H9 (cell line): Measurements from ENCODE around the gene TNRC18. TPM values are rescaled to one million over a fixed set of nuclear protein-coding genes. Genes with fewer than 3 reads are reported as not detected.
"Not testable (repeated sequence)": the region's sequence is repeated elsewhere in the genome, so short reads cannot be mapped to it uniquely, and the experiment has no call there.

Source experiments
- DNase-seq: peaks from one replicate; pipeline ENCODE4 v3.0.0-alpha.2; 2017
- H2AFZ ChIP-seq: one replicate; pipeline ENCODE4 v1.6.1; 2013; ENCODE audit warnings: mild to moderate bottlenecking, low read length, control low read depth, moderate library complexity
- H2AK5ac ChIP-seq: 2 replicates; pipeline ENCODE4 v1.6.1; 2013; ENCODE audit warnings: low read length, control low read depth, mixed read lengths; ENCODE audit not compliant: insufficient read length
- H2BK120ac ChIP-seq: one replicate; pipeline ENCODE4 v1.6.1; 2013; ENCODE audit warnings: low read depth, mild to moderate bottlenecking, low read length, control low read depth, inconsistent platforms; ENCODE audit not compliant: poor library complexity, severe bottlenecking
- H2BK12ac ChIP-seq: 2 replicates; pipeline ENCODE4 v1.6.1; 2013; ENCODE audit warnings: low read length, control low read depth, mixed read lengths, low read depth; ENCODE audit not compliant: insufficient read length
- H2BK15ac ChIP-seq: 2 replicates; pipeline ENCODE4 v1.6.1; 2013; ENCODE audit warnings: low read depth, low read length, control low read depth
- H2BK20ac ChIP-seq: one replicate; pipeline ENCODE4 v1.6.1; 2013; ENCODE audit warnings: low read depth, mild to moderate bottlenecking, low read length, control low read depth, inconsistent platforms; ENCODE audit not compliant: poor library complexity, severe bottlenecking
- H2BK5ac ChIP-seq: 2 replicates; pipeline ENCODE4 v1.6.1; 2013; ENCODE audit warnings: low read length, control low read depth, mixed read lengths; ENCODE audit not compliant: insufficient read length
- H3K14ac ChIP-seq: 2 replicates; pipeline ENCODE4 v1.6.1; 2013; ENCODE audit warnings: low read length, control low read depth; ENCODE audit not compliant: insufficient read depth
- H3K18ac ChIP-seq: 2 replicates; pipeline ENCODE4 v1.6.1; 2013; ENCODE audit warnings: low read depth, mild to moderate bottlenecking, mixed read lengths, low read length, control low read depth; ENCODE audit not compliant: insufficient read length
- H3K23ac ChIP-seq: 2 replicates; pipeline ENCODE4 v1.6.1; 2013; ENCODE audit warnings: low read length, control low read depth, mixed read lengths, low read depth; ENCODE audit not compliant: insufficient read length
- H3K23me2 ChIP-seq: 2 replicates; pipeline ENCODE4 v1.6.1; 2013; ENCODE audit warnings: low read depth, mild to moderate bottlenecking, mixed read lengths, low read length, control low read depth; ENCODE audit not compliant: insufficient read length, poor library complexity, severe bottlenecking
- H3K27ac ChIP-seq: 2 replicates; pipeline ENCODE4 v1.5.1; 2013; ENCODE audit warnings: low read length, control low read depth, mixed read lengths, low read depth; ENCODE audit not compliant: insufficient read length
- H3K27me3 ChIP-seq: 2 replicates; pipeline ENCODE4 v1.6.1; 2013; ENCODE audit warnings: low read length, control low read depth, inconsistent platforms; ENCODE audit not compliant: insufficient read depth
- H3K4ac ChIP-seq: 2 replicates; pipeline ENCODE4 v1.6.1; 2013; ENCODE audit warnings: low read depth, mild to moderate bottlenecking, control low read depth, inconsistent platforms, low read length, moderate library complexity
- H3K4me1 ChIP-seq: 2 replicates; pipeline ENCODE4 v1.6.1; 2013; ENCODE audit warnings: low read length, control low read depth, inconsistent platforms; ENCODE audit not compliant: insufficient read depth
- H3K4me2 ChIP-seq: 2 replicates; pipeline ENCODE4 v1.6.1; 2013; ENCODE audit warnings: low read length, control low read depth, mixed read lengths; ENCODE audit not compliant: insufficient read length, insufficient read depth
- H3K56ac ChIP-seq: 2 replicates; pipeline ENCODE4 v1.6.1; 2013; ENCODE audit warnings: low read depth, mild to moderate bottlenecking, mixed read lengths, low read length, control low read depth; ENCODE audit not compliant: insufficient read length
- H3K79me1 ChIP-seq: 2 replicates; pipeline ENCODE4 v1.6.1; 2013; ENCODE audit warnings: low read depth, mild to moderate bottlenecking, moderate library complexity, low read length, control low read depth, inconsistent platforms; ENCODE audit not compliant: insufficient read depth, poor library complexity, severe bottlenecking
- H3K79me2 ChIP-seq: 2 replicates; pipeline ENCODE4 v1.6.1; 2013; ENCODE audit warnings: low read length, control low read depth, inconsistent platforms; ENCODE audit not compliant: insufficient read depth
- H3K9ac ChIP-seq: 2 replicates; pipeline ENCODE4 v1.6.1; 2013; ENCODE audit warnings: low read length, control low read depth, mixed read lengths; ENCODE audit not compliant: insufficient read length; ENCODE audit errors: extremely low read depth
- H3K9me3 ChIP-seq: one replicate; pipeline ENCODE4 v1.6.1; 2013; ENCODE audit warnings: low read depth, low read length, inconsistent platforms; ENCODE audit not compliant: control insufficient read depth
- H3T11ph ChIP-seq: one replicate; pipeline ENCODE4 v1.6.1; 2013; ENCODE audit warnings: mild to moderate bottlenecking, low read length, control low read depth, inconsistent platforms
- H4K20me1 ChIP-seq: one replicate; pipeline ENCODE4 v1.6.1; 2013; ENCODE audit not compliant: control insufficient read depth, insufficient read length, insufficient read depth
- H4K5ac ChIP-seq: 2 replicates; pipeline ENCODE4 v1.6.1; 2013; ENCODE audit warnings: low read depth, mild to moderate bottlenecking, mixed read lengths, low read length, control low read depth; ENCODE audit not compliant: insufficient read length
- H4K8ac ChIP-seq: replicated peaks from 2 replicates; pipeline ENCODE4 v1.6.1; 2013; ENCODE audit warnings: low read length, control low read depth, mixed read lengths, low read depth; ENCODE audit not compliant: insufficient read length
- H4K91ac ChIP-seq: 2 replicates; pipeline ENCODE4 v1.6.1; 2013; ENCODE audit warnings: low read depth, mild to moderate bottlenecking, moderate library complexity, mixed read lengths, low read length, control low read depth; ENCODE audit not compliant: insufficient read length
- H3K27ac Mint-ChIP-seq, 3 experiments: 2 replicates in 2 of 3; 3 replicates in 1 of 3; pipeline ENCODE4 v1.8.0; 2020 to 2021; ENCODE audit warnings: mixed read lengths in 3 of 3, mild to moderate bottlenecking in 1 of 3, moderate library complexity in 1 of 3
- H3K27me3 Mint-ChIP-seq: 2 replicates; pipeline ENCODE4 v1.8.0; 2021; ENCODE audit warnings: low read depth, mild to moderate bottlenecking, moderate library complexity, mixed read lengths
- H3K36me3 Mint-ChIP-seq, 3 experiments: 2 replicates in 2 of 3; 3 replicates in 1 of 3; pipeline ENCODE4 v1.8.0; 2020 to 2021; ENCODE audit warnings: low read depth in 3 of 3, mixed read lengths in 3 of 3; ENCODE audit not compliant: insufficient read depth in 1 of 3
- H3K4me1 Mint-ChIP-seq, 2 experiments: 2 replicates each; pipeline ENCODE4 v1.8.0; 2020; ENCODE audit warnings: mixed read lengths in 2 of 2
- H3K4me3 Mint-ChIP-seq, 2 experiments: 2 replicates in 1 of 2; 3 replicates in 1 of 2; pipeline ENCODE4 v1.8.0; 2020 to 2021; ENCODE audit warnings: mild to moderate bottlenecking in 2 of 2, mixed read lengths in 2 of 2, moderate library complexity in 1 of 2
- H3K9me3 Mint-ChIP-seq, 2 experiments: 2 replicates in 1 of 2; 3 replicates in 1 of 2; pipeline ENCODE4 v1.8.0; 2020; ENCODE audit warnings: mild to moderate bottlenecking in 2 of 2, mixed read lengths in 2 of 2, moderate library complexity in 1 of 2
- CTCF ChIP-seq: fragments of 200-600 bp; sonication (generic); conservative IDR thresholded peaks from 3 replicates; pipeline ENCODE4 v1.8.0; 2021; ENCODE audit warnings: antibody characterized with exemption, mild to moderate bottlenecking
- WGBS: extraction: QIAGEN DNeasy Blood & Tissue Kit; methylation state at CpG from one replicate; pipeline ENCODE4 v1.1.7; 2013; ENCODE audit warnings: missing lambda C conversion rate, low lambda C conversion rate, mixed read lengths; ENCODE audit not compliant: insufficient read length; ENCODE audit errors: extremely low coverage; 5-methylcytosine and 5-hydroxymethylcytosine counted together
- total RNA-seq: library from RNA; stranded (reverse); gene quantifications from 2 replicates; pipeline ENCODE4 v1.2.1, GENCODE V29; 2021

The TNRC18 gene
- total RNA-seq, 1 experiment from 2014 or later, result 21.2 TPM

GRCh38 chr7:5287802-5288201 lies 135.8 kb downstream of the TNRC18 start:
- Histone ChIP-seq H4K20me1 (no peaks in the 10 kb centered on the region), H2AFZ (no peak overlapping the region), H2BK120ac (no peak overlapping the region), H3K23ac (no peak overlapping the region), H3K14ac (no peak overlapping the region), H4K5ac (no peak overlapping the region), H3K79me1 (no peaks in the 10 kb centered on the region), H3K56ac (no peak overlapping the region), H2BK5ac (no peak overlapping the region), H3K4me2 (no peak overlapping the region), H4K8ac (no peak overlapping the region), H3K9ac (no peak overlapping the region), H2AK5ac (no peak overlapping the region), H2BK20ac (no peak overlapping the region), H3K27ac (no peak overlapping the region), H3K18ac (no peak overlapping the region), H3K27me3 (peaks cover 2% of the 10 kb centered on the region; the same call in 1 of the 2 replicates), H3K9me3 (no peaks in the 10 kb centered on the region), H2BK15ac (no peak overlapping the region), H3T11ph (no peak overlapping the region), H2BK12ac (no peak overlapping the region), H3K4ac (no peak overlapping the region), H3K4me1 (no peaks in the 10 kb centered on the region), H4K91ac (no peak overlapping the region), H3K23me2 (no peaks in the 10 kb centered on the region), H3K79me2 (no peaks in the 10 kb centered on the region)
- no peak for TF ChIP-seq CTCF
- no peak overlapping the region for H3K27ac Mint-ChIP-seq
- peaks cover 12% of the 10 kb centered on the region for H3K27me3 Mint-ChIP-seq
- H3K4me1 Mint-ChIP-seq, result 0 out of 4 replicates have a peak, but pooled peaks cover 0 to 5% of the 10 kb centered on the region in 2 experiments
- no peaks in the 10 kb centered on the region for H3K9me3 Mint-ChIP-seq
- H3K36me3 Mint-ChIP-seq, result peaks cover 2 to 7% (median 3%) of the 10 kb centered on the region in 3 experiments; a peak in 4 of 7 replicates
- no peak for DNase-seq
- no peak overlapping the region for H3K4me3 Mint-ChIP-seq
- WGBS, result no CpG with 5 or more reads among the region's 19 CpGs

GRCh38 chr7:5287373-5287772 lies 136.3 kb downstream of the TNRC18 start:
- H3K23me2 ChIP-seq, H2AK5ac ChIP-seq, H3K27ac Mint-ChIP-seq, H3K4me2 ChIP-seq, H3K9me3 Mint-ChIP-seq, H4K20me1 ChIP-seq, H3K4me1 Mint-ChIP-seq, H4K8ac ChIP-seq, H3K4ac ChIP-seq, H4K5ac ChIP-seq, H2BK120ac ChIP-seq, H3K4me1 ChIP-seq, H3K27me3 ChIP-seq, H2BK15ac ChIP-seq, H2BK12ac ChIP-seq, H3K9me3 ChIP-seq, H3K14ac ChIP-seq, H3K4me3 Mint-ChIP-seq, DNase-seq, H2BK5ac ChIP-seq, H3K79me2 ChIP-seq, H3K18ac ChIP-seq, H3K27ac ChIP-seq, H3K56ac ChIP-seq, H3K79me1 ChIP-seq, H3K23ac ChIP-seq, H3K9ac ChIP-seq, H3K36me3 Mint-ChIP-seq, H4K91ac ChIP-seq, H2AFZ ChIP-seq, H2BK20ac ChIP-seq, H3T11ph ChIP-seq: not testable (repeated sequence)
- no CpG with 5 or more reads among the region's 5 CpGs for WGBS
- peaks cover 12% of the 10 kb centered on the region for H3K27me3 Mint-ChIP-seq
